HepG2 (cell line): Measurements from ENCODE around the gene EGFL8. TPM values are rescaled to one million over a fixed set of nuclear protein-coding genes. Genes with fewer than 3 reads are reported as not detected.

Experiments used
- CSRNP1 ChIP-seq: sonication (generic); formaldehyde crosslinking; IDR thresholded peaks from 2 replicates; pipeline ENCODE4 v1.8.1; 2023; ENCODE audit warnings: mild to moderate bottlenecking, missing genetic modification reagents
- FOXP1 ChIP-seq, 2 experiments: fragments of 450-650 bp in 1 of 2; IDR thresholded peaks; 2 replicates each; pipeline ENCODE4 v1.6.1; 2017 to 2018; ENCODE audit warnings: antibody characterized with exemption in 1 of 2
- KAT7 ChIP-seq: IDR thresholded peaks from 2 replicates; pipeline ENCODE4 v1.6.1; 2018; ENCODE audit warnings: borderline replicate concordance, missing compliant biosample characterization
- KLF16 ChIP-seq, 2 experiments: sonication (generic) in 1 of 2; formaldehyde crosslinking in 1 of 2; IDR thresholded peaks; 2 replicates each; pipeline versions ENCODE4 v1.6.1 to v1.8.0; 2016 to 2023; ENCODE audit warnings: missing genetic modification reagents in 2 of 2, missing compliant biosample characterization in 1 of 2
- MXD4 ChIP-seq: IDR thresholded peaks from 2 replicates; pipeline ENCODE4 v1.6.1; 2016; ENCODE audit warnings: mild to moderate bottlenecking, missing biosample characterization, missing genetic modification reagents
- RFX1 ChIP-seq: fragments of 450-650 bp; IDR thresholded peaks from 2 replicates; pipeline ENCODE4 v1.6.1; 2017
- THAP11 ChIP-seq: IDR thresholded peaks from 2 replicates; pipeline ENCODE4 v1.6.1; 2016; ENCODE audit warnings: missing biosample characterization, missing genetic modification reagents
- ZBTB25 ChIP-seq: IDR thresholded peaks from 2 replicates; pipeline ENCODE4 v1.6.1; 2018; ENCODE audit warnings: missing genetic modification reagents
- ZBTB26 ChIP-seq: IDR thresholded peaks from 2 replicates; pipeline ENCODE4 v1.6.1; 2016; ENCODE audit warnings: missing compliant biosample characterization, missing genetic modification reagents, borderline replicate concordance
- ZBTB33 ChIP-seq: sonication (generic); formaldehyde crosslinking; IDR thresholded peaks from 2 replicates; pipeline ENCODE4 v1.4.0; 2020; ENCODE audit warnings: missing genetic modification reagents
- ZNF101 ChIP-seq: sonication (generic); formaldehyde crosslinking; IDR thresholded peaks from 2 replicates; pipeline ENCODE4 v1.4.0; 2020; ENCODE audit warnings: mild to moderate bottlenecking, low read depth, missing genetic modification reagents, borderline replicate concordance
- ZNF430 ChIP-seq: sonication (generic); formaldehyde crosslinking; IDR thresholded peaks from 2 replicates; pipeline ENCODE4 v1.9.0; 2021; ENCODE audit warnings: mild to moderate bottlenecking, missing genetic modification reagents
- ZNF564 ChIP-seq: sonication (generic); formaldehyde crosslinking; IDR thresholded peaks from 2 replicates; pipeline ENCODE4 v1.8.1; 2023; ENCODE audit warnings: mild to moderate bottlenecking, missing genetic modification reagents
- ZNF770 ChIP-seq: sonication (generic); formaldehyde crosslinking; IDR thresholded peaks from 2 replicates; pipeline ENCODE4 v1.5.0; 2020; ENCODE audit warnings: mild to moderate bottlenecking, missing genetic modification reagents
- ZNF891 ChIP-seq: sonication (generic); formaldehyde crosslinking; IDR thresholded peaks from 2 replicates; pipeline ENCODE4 v1.5.0; 2020; ENCODE audit warnings: mild to moderate bottlenecking, missing genetic modification reagents
- polyA plus RNA-seq, 8 experiments: library from polyadenylated mRNA; depleted of rRNA in 3 of 8; stranded (reverse) in 7 of 8; unstranded in 1 of 8; fragments of >200 nt; fragmentation: Illumina TruSeq in 4 of 8; extraction: Trizol in 4 of 8; gene quantifications; 2 replicates each; pipeline versions ENCODE4 v1.2.1 to v1.2.3, GENCODE V29; 2011 to 2016; ENCODE audit warnings: low read depth in 4 of 8, missing spikeins in 1 of 8, mixed read lengths in 1 of 8; ENCODE audit not compliant: insufficient read depth in 1 of 8
- total RNA-seq, 5 experiments: library from RNA; depleted of rRNA; stranded (reverse); fragments of >200 nt; fragmentation: Illumina TruSeq; extraction: Trizol; gene quantifications; 2 replicates each; pipeline ENCODE4 v1.2.3, GENCODE V29; 2016; ENCODE audit warnings: low read depth in 1 of 5

Gene EGFL8
- total and polyA plus RNA-seq, 2 of the 13 experiments (the other 11 are each of a cell fraction or from before 2014, with no cell fraction given): 10.0 to 11.5 TPM

- TF ChIP-seq ZBTB26 (peak; percentile 59; the same call in 1 of the 2 replicates), FOXP1 (IDR thresholded peaks at IDR 0.05) (no peak), FOXP1 (CRISPR knock-in tag; IDR thresholded peaks at IDR 0.05) (no peak), ZNF430 (CRISPR knock-in tag) (peak; percentile 70), KAT7 (CRISPR knock-in tag) (peak; percentile 79; the same call in 1 of the 2 replicates), ZNF770 (CRISPR knock-in tag) (no peak), RFX1 (no peak), KLF16 (CRISPR knock-in tag; IDR thresholded peaks at IDR 0.05) (no peak; a peak in 1 of 4 replicates), ZNF564 (CRISPR knock-in tag) (0 out of 2 replicates have a peak, but pooled peaks have one; percentile 9), ZBTB33 (no peak), CSRNP1 (no peak; the same call in 1 of the 2 replicates), MXD4 (CRISPR knock-in tag) (no peak; the same call in 1 of the 2 replicates), THAP11 (CRISPR knock-in tag) (peak; percentile 83), ZBTB25 (peak; percentile 3; the same call in 1 of the 2 replicates), ZNF101 (CRISPR knock-in tag) (peak; percentile 53; the same call in 1 of the 2 replicates), ZNF891 (CRISPR knock-in tag) (peak; percentile 87)
Measured at GRCh38 chr6:32175711-32176475, 11.5 kb downstream of the EGFL8 start, which contains the start of gene AGPAT1 (continued).
